ENCODE data around the gene QPCT. TPM values are rescaled to one million over a fixed set of nuclear protein-coding genes. Genes with fewer than 3 reads are reported as not detected.
"Not testable (repeated sequence)": the region's sequence is repeated elsewhere in the genome, so short reads cannot be mapped to it uniquely, and the experiment has no call there.

The QPCT gene
- total RNA-seq, 6 experiments from 2014 or later, result 4.4 to 7.2 (median 5.4) TPM

DNA sequence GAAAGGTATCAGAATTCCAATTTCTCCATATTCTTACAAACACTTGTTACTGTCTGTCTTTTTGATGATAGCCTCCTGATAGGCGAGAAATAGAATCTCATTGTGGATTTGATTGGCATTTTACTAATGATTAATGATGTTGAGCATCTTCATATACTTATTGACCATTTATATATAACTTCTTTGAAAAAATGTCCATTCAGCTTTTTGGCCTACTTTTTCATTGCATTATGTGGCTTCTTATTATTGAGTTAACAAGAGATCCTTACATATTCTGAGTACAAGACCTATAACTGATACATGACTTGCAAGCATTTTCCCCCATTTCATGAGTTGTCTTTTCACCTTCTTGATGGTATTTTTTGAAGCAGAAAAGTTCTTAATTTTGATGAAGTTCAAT lies 54.6 kb downstream of the QPCT start:
- Mint-ChIP-seq H3K4me3 (no peak overlapping the region), H3K4me1 (ENCODE audit: low read depth) (peaks cover 7% of the 10 kb centered on the region), H3K27me3 (ENCODE audit: insufficient read depth) (no peaks in the 10 kb centered on the region), H3K27ac (no peak overlapping the region), H3K9me3 (no peaks in the 10 kb centered on the region), H3K36me3 (ENCODE audit: low read depth) (no peaks in the 10 kb centered on the region)
- no peak for DNase-seq
- TF ChIP-seq, protein P1, sequence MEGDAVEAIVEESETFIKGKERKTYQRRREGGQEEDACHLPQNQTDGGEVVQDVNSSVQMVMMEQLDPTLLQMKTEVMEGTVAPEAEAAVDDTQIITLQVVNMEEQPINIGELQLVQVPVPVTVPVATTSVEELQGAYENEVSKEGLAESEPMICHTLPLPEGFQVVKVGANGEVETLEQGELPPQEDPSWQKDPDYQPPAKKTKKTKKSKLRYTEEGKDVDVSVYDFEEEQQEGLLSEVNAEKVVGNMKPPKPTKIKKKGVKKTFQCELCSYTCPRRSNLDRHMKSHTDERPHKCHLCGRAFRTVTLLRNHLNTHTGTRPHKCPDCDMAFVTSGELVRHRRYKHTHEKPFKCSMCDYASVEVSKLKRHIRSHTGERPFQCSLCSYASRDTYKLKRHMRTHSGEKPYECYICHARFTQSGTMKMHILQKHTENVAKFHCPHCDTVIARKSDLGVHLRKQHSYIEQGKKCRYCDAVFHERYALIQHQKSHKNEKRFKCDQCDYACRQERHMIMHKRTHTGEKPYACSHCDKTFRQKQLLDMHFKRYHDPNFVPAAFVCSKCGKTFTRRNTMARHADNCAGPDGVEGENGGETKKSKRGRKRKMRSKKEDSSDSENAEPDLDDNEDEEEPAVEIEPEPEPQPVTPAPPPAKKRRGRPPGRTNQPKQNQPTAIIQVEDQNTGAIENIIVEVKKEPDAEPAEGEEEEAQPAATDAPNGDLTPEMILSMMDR (IDR thresholded peaks at IDR 0.05), result no peak

- DNase-seq, result no peak
- Mint-ChIP-seq H3K4me1 (ENCODE audit: low read depth) (peaks cover 7% of the 10 kb centered on the region), H3K9me3 (no peaks in the 10 kb centered on the region), H3K27ac (no peak overlapping the region), H3K36me3 (ENCODE audit: low read depth) (no peaks in the 10 kb centered on the region), H3K4me3 (no peak overlapping the region), H3K27me3 (ENCODE audit: insufficient read depth) (peaks cover 1% of the 10 kb centered on the region; the same call in 1 of the 2 replicates)
- TF ChIP-seq, protein P1 (IDR thresholded peaks at IDR 0.05), result no peak
These were observed 55.6 kb downstream of the QPCT start for GRCh38 chr2:37400041-37400440.

GRCh38 chr2:37402636-37403035 lies 58.2 kb downstream of the QPCT start:
- no peak for DNase-seq
- no peak overlapping the region for H3K27ac Mint-ChIP-seq
- no peaks in the 10 kb centered on the region for H3K4me1 Mint-ChIP-seq (ENCODE audit: low read depth)
- no peak overlapping the region for H3K4me3 Mint-ChIP-seq
- TF ChIP-seq, protein P1 (IDR thresholded peaks at IDR 0.05), result no peak
- H3K9me3 Mint-ChIP-seq, result no peaks in the 10 kb centered on the region
- peaks cover 1% of the 10 kb centered on the region; the same call in 1 of the 2 replicates for H3K27me3 Mint-ChIP-seq (ENCODE audit: insufficient read depth)
- no peaks in the 10 kb centered on the region for H3K36me3 Mint-ChIP-seq (ENCODE audit: low read depth)

GRCh38 chr2:37405781-37406180 lies 61.4 kb downstream of the QPCT start:
- TF ChIP-seq, protein P1 (IDR thresholded peaks at IDR 0.05), result no peak

DNA sequence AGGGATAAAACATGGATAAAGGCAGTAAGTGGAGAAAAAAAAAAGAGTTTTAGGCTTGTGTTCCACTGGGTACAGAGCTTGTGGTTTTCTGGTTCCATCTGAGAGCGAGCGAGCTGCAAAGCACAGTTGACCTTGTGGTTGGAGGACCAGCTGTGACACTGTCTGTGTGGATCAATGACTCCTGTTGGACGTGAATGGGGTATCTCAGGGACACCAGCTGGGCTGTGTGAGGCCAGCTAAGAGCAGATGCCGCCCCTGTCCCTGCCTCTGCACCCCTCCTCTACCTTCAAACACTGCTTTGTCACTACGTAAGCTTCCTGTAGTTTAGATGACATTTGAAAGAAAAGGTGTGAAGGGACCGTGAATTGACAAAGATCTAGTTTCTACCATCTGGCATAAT lies 67.8 kb downstream of the QPCT start:
- Mint-ChIP-seq H3K9me3 (no peaks in the 10 kb centered on the region), H3K27me3 (ENCODE audit: insufficient read depth) (no peaks in the 10 kb centered on the region; the same call in 1 of the 2 replicates), H3K27ac (no peak overlapping the region), H3K36me3 (ENCODE audit: low read depth) (no peaks in the 10 kb centered on the region), H3K4me3 (no peak overlapping the region), H3K4me1 (ENCODE audit: low read depth) (peaks cover 32% of the 10 kb centered on the region)
- TF ChIP-seq, protein P1 (IDR thresholded peaks at IDR 0.05), result no peak
- DNase-seq, result no peak

More at GRCh38 chr2:37405781-37406180, 61.4 kb downstream of the QPCT start:
- no peak for DNase-seq
- H3K4me1 Mint-ChIP-seq (ENCODE audit: low read depth), result no peaks in the 10 kb centered on the region
- H3K27ac Mint-ChIP-seq, result no peak overlapping the region
- peaks cover 1% of the 10 kb centered on the region; the same call in 1 of the 2 replicates for H3K27me3 Mint-ChIP-seq (ENCODE audit: insufficient read depth)
- H3K4me3 Mint-ChIP-seq, result no peak overlapping the region
- H3K9me3 Mint-ChIP-seq, result no peaks in the 10 kb centered on the region
- H3K36me3 Mint-ChIP-seq (ENCODE audit: low read depth), result no peaks in the 10 kb centered on the region

- not testable (repeated sequence) for H3K4me3 Mint-ChIP-seq; DNase-seq; H3K27me3 Mint-ChIP-seq (ENCODE audit: insufficient read depth); H3K9me3 Mint-ChIP-seq; H3K36me3 Mint-ChIP-seq (ENCODE audit: low read depth); H3K27ac Mint-ChIP-seq
- peaks cover 50% of the 10 kb centered on the region for H3K4me1 Mint-ChIP-seq (ENCODE audit: low read depth)
These were observed 69.6 kb downstream of the QPCT start for GRCh38 chr2:37413911-37414469.
